OCI-LY7 (cell line): ENCODE measurements around the gene KANSL1.

Experiments
- EZH2phosphoT487 ChIP-seq: fragments of 200-600 bp; sonication (generic); IDR thresholded peaks from 2 replicates; pipeline ENCODE4 v1.6.1; 2018; ENCODE audit warnings: low read depth, borderline replicate concordance, mild to moderate bottlenecking, mixed run types, antibody characterized with exemption, low read length, moderate library complexity, mixed read lengths
- TF ChIP-seq, protein P1 (sequence below): fragments of 200-600 bp; sonication (generic); conservative IDR thresholded peaks from 2 replicates; pipeline ENCODE4 v1.5.1; 2014; ENCODE audit warnings: mild to moderate bottlenecking, antibody characterized with exemption, low read length, moderate library complexity, mixed read lengths

DNA sequence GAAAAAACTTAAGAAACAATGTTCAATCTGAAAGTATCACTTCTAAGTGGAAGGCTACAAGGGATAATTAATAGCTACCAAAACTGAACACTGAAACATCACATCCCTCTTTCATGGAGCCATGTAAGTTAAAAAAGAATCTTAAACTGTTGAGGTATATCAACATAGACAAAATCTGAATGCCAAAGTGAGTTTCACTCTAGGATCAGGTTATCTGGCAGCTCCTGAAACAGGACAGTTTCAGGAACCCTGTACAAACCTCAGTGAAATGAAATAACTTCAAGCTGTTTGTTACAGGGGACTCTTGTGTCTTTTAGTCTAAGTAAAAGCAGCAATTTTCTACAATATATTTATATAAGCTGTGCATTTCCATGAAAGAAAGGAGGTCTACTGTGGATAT lies 73.2 kb downstream of the KANSL1 start:
- TF ChIP-seq, protein P1, sequence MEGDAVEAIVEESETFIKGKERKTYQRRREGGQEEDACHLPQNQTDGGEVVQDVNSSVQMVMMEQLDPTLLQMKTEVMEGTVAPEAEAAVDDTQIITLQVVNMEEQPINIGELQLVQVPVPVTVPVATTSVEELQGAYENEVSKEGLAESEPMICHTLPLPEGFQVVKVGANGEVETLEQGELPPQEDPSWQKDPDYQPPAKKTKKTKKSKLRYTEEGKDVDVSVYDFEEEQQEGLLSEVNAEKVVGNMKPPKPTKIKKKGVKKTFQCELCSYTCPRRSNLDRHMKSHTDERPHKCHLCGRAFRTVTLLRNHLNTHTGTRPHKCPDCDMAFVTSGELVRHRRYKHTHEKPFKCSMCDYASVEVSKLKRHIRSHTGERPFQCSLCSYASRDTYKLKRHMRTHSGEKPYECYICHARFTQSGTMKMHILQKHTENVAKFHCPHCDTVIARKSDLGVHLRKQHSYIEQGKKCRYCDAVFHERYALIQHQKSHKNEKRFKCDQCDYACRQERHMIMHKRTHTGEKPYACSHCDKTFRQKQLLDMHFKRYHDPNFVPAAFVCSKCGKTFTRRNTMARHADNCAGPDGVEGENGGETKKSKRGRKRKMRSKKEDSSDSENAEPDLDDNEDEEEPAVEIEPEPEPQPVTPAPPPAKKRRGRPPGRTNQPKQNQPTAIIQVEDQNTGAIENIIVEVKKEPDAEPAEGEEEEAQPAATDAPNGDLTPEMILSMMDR = no peak
- TF ChIP-seq EZH2phosphoT487 = no peak
